ENCODE results near the gene LHPP.
A peak's percentile ranks its signal among the peaks of the same experiment; 100 is the strongest.

Gene LHPP

GRCh38 chr10:124461642-124462347 lies at the start of gene LHPP:
Gene LHPP, plus strand, starts transcription at chr10:124461823. Its CDS starts 40 bp downstream, at chr10:124461863.
- no peak for TF ChIP-seq EZH2phosphoT487 (IDR thresholded peaks at IDR 0.05; ENCODE audit: borderline replicate concordance, low read length)
- TF ChIP-seq CTCF (IDR thresholded peaks at IDR 0.05; ENCODE audit: low read depth, low read length, poor library complexity, severe bottlenecking) = peak; percentile 11
- Histone ChIP-seq H3K27me3 (ENCODE audit: control insufficient read depth, low read length) (peaks cover 9% of the 10 kb centered on the region), H4K20me1 (ENCODE audit: control insufficient read depth, insufficient read depth, low read depth, low read length) (no peaks in the 10 kb centered on the region), H3K9me2 (replicated peaks; ENCODE audit: control insufficient read depth, low read length) (no peaks in the 10 kb centered on the region), H3K4me1 (ENCODE audit: control insufficient read depth, low read length) (peaks cover 31% of the 10 kb centered on the region), H3K4me2 (ENCODE audit: low read length) (peak within 1 kb of the TSS; percentile 86), H3K27ac (ENCODE audit: low read depth, low read length) (no peak within 1 kb of the TSS), H3K4me3 (ENCODE audit: low read length) (peak within 1 kb of the TSS; percentile 79), H3K79me2 (ENCODE audit: control insufficient read depth, low read length) (no peaks in the 10 kb centered on the region), H3K36me3 (ENCODE audit: control insufficient read depth, low read length) (no peaks in the 10 kb centered on the region), H3F3A (ENCODE audit: control insufficient read depth, insufficient read depth) (no peaks in the 10 kb centered on the region), H3K9me3 (ENCODE audit: control insufficient read depth, insufficient read depth, low read length) (no peaks in the 10 kb centered on the region)

GRCh38 chr10:124414076-124414475 lies 47.5 kb upstream of the LHPP start:
- no peak overlapping the region for H3K4me3 ChIP-seq (ENCODE audit: low read length)
- H3K9me3 ChIP-seq (ENCODE audit: control insufficient read depth, insufficient read depth, low read length) = no peaks in the 10 kb centered on the region
- H3K4me1 ChIP-seq (ENCODE audit: control insufficient read depth, low read length) = peaks cover 7% of the 10 kb centered on the region
- no peak overlapping the region for H3K4me2 ChIP-seq (ENCODE audit: low read length)
- H3K27me3 ChIP-seq (ENCODE audit: control insufficient read depth, low read length) = no peaks in the 10 kb centered on the region
- H3K79me2 ChIP-seq (ENCODE audit: control insufficient read depth, low read length) = peaks cover 31% of the 10 kb centered on the region
- H3K9me2 ChIP-seq (replicated peaks; ENCODE audit: control insufficient read depth, low read length) = no peaks in the 10 kb centered on the region
- 0 out of 2 replicates have a peak, but pooled peaks cover 5% of the 10 kb centered on the region for H3K36me3 ChIP-seq (ENCODE audit: control insufficient read depth, low read length)
- no peak for TF ChIP-seq CTCF (IDR thresholded peaks at IDR 0.05; ENCODE audit: low read depth, low read length, poor library complexity, severe bottlenecking)
- TF ChIP-seq EZH2phosphoT487 (IDR thresholded peaks at IDR 0.05; ENCODE audit: borderline replicate concordance, low read length) = no peak
- no peaks in the 10 kb centered on the region for H4K20me1 ChIP-seq (ENCODE audit: control insufficient read depth, insufficient read depth, low read depth, low read length)
- no peaks in the 10 kb centered on the region; the same call in 1 of the 2 replicates for H3F3A ChIP-seq (ENCODE audit: control insufficient read depth, insufficient read depth)
- no peak overlapping the region for H3K27ac ChIP-seq (ENCODE audit: low read depth, low read length)

GRCh38 chr10:124415210-124415609 lies 46.4 kb upstream of the LHPP start:
- TF ChIP-seq EZH2phosphoT487 (IDR thresholded peaks at IDR 0.05; ENCODE audit: borderline replicate concordance, low read length) (no peak), CTCF (IDR thresholded peaks at IDR 0.05; ENCODE audit: low read depth, low read length, poor library complexity, severe bottlenecking) (no peak)
- H3K9me2 ChIP-seq (replicated peaks; ENCODE audit: control insufficient read depth, low read length) = no peaks in the 10 kb centered on the region
- no peaks in the 10 kb centered on the region for H3K9me3 ChIP-seq (ENCODE audit: control insufficient read depth, insufficient read depth, low read length)
- 0 out of 2 replicates have a peak, but pooled peaks cover 3% of the 10 kb centered on the region for H3K36me3 ChIP-seq (ENCODE audit: control insufficient read depth, low read length)
- peaks cover 11% of the 10 kb centered on the region for H3K4me1 ChIP-seq (ENCODE audit: control insufficient read depth, low read length)
- no peaks in the 10 kb centered on the region for H4K20me1 ChIP-seq (ENCODE audit: control insufficient read depth, insufficient read depth, low read depth, low read length)
- H3K4me2 ChIP-seq (ENCODE audit: low read length) = no peak overlapping the region
- H3K27me3 ChIP-seq (ENCODE audit: control insufficient read depth, low read length) = peaks cover 6% of the 10 kb centered on the region
- H3K4me3 ChIP-seq (ENCODE audit: low read length) = no peak overlapping the region
- H3K79me2 ChIP-seq (ENCODE audit: control insufficient read depth, low read length) = peaks cover 31% of the 10 kb centered on the region
- no peak overlapping the region for H3K27ac ChIP-seq (ENCODE audit: low read depth, low read length)
- H3F3A ChIP-seq (ENCODE audit: control insufficient read depth, insufficient read depth) = no peaks in the 10 kb centered on the region; the same call in 1 of the 2 replicates
